Dedifferentiated amniotic fluid mesenchymal stem cell (primary cell): Measurements from ENCODE around the gene ATRX.

Experiments
- DNase-seq: peaks from one replicate; pipeline ENCODE4 v3.0.0-alpha.2; 2016; ENCODE audit errors: extremely low spot score

The ATRX gene

DNA sequence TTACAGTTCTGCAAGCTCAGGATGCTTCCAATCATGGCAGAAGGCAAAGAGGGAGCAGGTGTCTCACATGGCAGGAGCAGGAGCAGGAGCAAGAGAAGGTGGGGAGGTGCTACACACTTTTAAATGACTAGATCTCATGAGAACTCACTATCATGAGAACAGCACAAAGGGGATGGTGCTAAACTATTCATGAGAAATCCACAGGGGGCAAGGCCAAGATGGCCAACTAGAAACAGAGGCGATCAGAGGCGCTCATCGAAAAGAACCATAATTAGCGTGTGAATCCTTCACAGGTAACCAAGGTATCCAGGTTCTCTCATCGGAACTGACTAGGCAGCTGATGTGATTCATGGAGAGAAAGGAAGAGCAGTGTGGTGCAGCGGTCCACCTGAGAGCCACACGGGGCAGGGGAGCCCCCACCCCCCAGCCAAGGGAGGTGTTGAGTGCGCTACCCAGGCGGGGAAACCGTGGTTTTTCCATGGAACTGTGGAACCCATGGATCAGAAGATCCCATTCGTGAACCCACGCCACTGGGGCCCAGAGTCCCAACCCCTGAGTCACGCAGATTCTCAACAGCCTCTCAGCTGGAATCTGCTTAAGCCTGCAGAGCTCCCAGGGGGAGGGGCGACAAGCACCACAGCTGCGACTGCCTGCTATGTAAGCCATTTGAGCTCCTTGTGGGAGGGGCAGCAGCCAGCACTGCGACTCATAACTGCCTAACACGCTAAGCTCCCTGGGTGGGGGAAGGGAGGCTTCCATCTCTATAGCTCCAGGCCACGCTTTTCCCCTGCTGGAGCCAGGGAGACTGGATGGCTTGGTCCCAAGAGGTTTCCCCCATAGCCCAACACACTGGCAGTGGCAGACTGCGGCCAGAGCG lies 292.1 kb downstream of the ATRX start:
- DNase-seq, result no peak

DNA sequence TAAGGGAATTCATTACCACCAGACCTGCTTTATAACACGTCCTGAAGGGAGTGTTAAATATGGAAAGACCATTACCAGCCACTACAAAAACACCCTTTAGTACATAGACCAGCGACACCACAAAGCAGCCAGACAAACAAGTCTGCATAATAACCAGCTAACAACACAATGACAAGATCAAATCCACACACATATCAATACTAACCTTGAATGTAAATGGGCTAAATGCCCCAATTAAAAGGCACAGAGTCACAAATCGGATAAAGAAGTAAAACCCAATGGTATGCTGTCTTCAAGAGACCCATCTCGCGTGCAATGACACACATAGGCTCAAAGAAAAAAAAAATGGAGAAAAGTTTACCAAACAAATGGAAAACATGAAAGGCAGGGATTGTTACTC lies 302.0 kb downstream of the ATRX start:
- DNase-seq, result no peak

DNA sequence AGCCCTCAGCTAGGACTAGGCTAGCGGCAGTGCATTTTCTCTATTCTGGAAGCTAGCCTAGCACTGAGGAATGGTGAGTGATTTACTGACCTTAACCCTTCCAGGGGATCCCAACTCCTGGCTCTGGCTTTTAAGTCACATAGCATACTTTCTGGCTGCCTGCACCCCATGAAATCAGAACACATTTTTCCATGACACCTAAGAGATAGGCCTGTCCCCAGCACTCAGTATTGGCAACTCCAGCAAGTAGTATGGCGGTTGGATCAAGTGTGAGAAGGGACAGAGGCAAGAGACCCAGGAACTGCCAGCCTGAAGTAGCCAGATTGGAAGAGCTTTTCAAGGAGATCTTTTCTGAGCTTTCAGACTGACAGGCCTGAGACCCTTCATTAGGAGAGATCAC lies 330.6 kb downstream of the ATRX start:
- DNase-seq, result no peak
